ENCODE results near the gene ARMC3.
"Not testable (repeated sequence)": the region's sequence is repeated elsewhere in the genome, so short reads cannot be mapped to it uniquely, and the experiment has no call there.

Gene ARMC3

DNA sequence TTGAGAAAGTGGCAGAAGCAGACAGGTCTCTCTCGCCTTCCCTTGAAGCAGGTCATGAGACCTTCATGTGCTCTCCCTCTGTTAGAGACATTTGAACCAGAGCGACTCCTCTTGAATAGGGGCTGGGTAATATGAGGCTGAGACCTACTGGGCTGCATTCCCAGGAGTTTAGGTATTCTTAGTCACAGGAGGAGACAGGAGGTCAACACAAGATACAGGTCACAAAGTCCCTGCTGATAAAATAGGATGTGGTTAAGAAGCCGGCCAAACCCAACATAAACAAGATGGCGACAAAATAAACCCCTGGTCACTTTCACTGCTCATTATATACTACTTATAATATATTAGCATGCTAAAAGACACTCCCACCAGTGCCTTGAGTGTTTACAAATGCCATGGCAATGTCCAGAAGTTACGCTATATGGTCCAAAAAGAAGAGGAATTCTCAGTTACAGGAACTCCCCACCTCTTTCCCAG, 124.0 kb downstream of the ARMC3 start:
- DNase-seq: no peak

DNA sequence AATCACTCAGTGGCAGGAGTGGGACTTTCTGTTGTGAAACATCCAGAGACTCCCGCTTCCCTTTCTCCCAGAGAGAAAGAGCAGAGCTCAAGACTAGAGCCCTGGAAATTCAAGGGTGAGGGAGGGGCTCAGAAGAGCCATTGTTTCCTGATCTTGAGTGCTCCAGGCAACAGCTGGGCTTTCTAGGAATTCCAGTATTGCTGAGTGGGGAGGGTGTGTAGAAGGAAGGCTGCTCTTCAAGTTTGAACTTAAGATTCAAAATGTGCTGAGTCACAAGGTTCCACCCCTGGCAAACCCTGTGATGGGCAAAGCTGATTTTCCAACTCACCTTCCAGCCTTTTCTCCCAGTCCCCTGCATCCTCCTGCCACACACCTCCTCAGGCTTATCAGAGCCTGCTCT, 125.2 kb downstream of the ARMC3 start:
- DNase-seq: no peak

DNA sequence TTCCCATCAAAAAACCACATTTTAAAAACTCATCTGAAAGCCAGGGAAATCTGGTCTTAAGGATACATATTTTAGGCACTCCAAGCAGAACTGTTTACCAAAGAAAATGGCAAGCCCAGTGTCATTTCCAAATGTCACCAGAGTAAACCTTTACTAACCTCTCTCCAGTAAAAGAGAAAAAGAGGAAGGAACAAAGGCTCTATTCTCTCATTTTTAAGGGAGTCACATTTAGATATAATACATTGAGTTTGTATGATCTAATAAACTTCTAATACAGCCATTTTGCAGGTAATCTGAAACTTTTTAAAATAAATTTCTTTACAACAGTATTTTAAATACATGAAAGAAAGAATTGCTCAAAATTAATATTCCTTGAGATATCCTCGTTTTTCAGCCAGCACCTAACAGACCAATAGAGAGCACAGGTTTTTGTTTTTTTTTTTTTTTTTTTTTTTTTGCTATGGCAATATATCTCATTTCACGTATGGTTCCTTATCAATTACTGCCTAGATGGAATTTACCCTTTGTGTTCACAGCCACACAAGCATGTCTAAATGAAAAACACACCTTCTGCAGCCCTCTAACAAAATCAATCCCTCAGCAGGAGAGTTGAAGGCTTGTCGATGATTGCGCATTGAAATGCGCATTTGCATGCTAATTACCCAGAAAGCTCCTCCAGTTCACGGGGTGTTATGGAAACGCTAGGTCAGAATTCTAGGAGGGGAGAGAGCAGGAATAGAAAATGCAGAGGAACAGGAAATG, 127.8 kb downstream of the ARMC3 start:
- no peak for DNase-seq

- DNase-seq: no peak
Measured at GRCh38 chr10:23056186-23056579, 128.3 kb downstream of the ARMC3 start.

DNA sequence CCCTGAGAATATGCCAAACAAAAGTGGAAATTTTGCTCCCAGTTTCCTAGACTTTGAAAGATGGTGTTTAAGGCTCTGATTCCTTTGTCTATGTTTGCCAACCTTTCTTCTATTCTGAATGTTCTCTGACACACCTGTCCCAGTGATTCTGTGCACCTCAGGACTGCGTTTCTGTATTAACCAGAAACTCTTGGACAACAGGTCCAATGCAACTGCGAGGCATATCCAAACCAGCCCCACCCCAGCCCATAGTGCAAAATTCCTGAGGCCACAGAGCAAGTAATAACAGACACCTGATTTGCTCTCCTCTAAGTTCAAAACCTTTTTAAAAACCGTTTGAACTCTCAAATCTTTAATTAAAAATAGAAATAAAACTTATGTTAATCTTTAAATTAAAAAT, 130.5 kb downstream of the ARMC3 start:
- no peak for DNase-seq

- no peak for DNase-seq
Measured at GRCh38 chr10:23060918-23061317, 133.1 kb downstream of the ARMC3 start.

GRCh38 chr10:23063045-23063972, 135.5 kb downstream of the ARMC3 start:
- no peak for DNase-seq

GRCh38 chr10:23063973-23064812, 136.3 kb downstream of the ARMC3 start:
- no peak for DNase-seq

DNA sequence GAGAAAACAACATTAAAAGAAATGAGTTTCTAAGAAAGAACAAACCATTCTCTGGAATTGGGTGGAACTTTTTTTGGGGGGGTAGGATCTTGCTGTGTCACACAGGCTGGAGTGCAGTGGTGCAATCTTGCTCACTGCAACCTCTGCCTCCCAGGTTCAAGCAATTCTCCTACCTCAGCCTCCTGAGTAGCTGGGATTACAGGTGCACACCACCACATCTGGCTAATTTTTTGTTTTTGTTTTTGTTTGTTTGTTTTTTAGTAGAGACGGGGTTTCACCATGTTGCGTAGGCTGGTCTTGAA, 136.9 kb downstream of the ARMC3 start:
- DNase-seq: not testable (repeated sequence)

GRCh38 chr10:23065181-23065948, 137.5 kb downstream of the ARMC3 start:
- DNase-seq: no peak

DNA sequence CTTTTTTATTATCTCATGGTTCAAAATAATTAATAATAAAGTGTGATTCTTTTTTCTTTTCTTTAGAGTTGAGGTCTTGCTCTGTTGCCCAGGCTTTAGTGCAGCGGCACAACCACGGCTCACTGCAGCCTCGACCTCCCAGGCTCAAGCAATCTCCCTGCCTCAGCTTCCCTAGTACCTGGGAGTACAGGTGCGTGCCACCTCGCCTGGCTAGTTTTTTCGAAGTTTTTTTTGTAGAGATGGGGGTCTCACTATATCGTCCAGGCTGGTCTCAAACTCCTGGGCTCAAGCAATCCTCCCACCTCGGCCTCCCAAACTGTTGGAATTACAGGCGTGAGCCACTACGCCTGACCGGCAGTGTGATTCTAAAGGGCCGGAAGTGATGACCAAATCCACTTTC, 139.5 kb downstream of the ARMC3 start:
- DNase-seq: no peak

DNA sequence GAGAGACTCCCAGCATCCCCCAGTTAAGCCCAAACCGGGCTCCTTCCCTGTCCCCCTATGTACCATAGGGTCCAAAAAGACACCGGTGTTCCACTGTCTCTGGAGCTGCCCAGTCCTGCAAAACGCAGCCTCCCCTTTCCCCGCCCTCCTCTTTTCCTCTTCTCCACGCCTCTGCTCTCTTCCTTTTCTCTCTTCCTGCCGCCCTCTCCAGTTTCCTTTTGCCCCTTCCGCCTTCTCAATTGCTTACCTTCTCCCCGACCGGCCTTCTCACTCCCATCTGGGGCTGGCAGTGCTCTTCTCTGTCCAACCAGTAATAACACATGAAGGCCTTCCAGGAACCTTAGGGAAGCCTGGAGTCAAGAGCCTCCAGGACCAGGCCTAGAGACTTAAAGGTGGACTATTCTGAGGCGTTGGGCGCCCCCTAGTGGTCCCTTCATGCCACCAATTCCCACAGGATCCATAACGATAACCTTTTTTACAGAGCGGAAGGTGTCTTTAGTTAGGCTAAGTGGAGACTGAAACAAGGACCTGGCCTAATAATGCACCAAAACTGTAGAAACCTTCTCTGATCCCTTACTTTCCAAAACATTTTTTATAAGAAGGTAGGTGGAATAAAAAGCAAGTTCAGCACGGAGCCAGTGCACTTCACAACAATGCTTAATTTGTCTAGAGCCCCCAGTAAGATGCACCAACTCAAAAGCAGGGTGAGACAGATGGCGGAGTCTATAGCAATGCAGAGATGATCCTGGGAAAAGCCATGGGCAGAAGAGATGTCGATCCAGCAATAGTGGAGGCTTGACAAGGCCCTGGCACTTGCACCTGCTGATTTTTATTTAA, 140.3 kb downstream of the ARMC3 start:
- peak; percentile 60 for DNase-seq

DNA sequence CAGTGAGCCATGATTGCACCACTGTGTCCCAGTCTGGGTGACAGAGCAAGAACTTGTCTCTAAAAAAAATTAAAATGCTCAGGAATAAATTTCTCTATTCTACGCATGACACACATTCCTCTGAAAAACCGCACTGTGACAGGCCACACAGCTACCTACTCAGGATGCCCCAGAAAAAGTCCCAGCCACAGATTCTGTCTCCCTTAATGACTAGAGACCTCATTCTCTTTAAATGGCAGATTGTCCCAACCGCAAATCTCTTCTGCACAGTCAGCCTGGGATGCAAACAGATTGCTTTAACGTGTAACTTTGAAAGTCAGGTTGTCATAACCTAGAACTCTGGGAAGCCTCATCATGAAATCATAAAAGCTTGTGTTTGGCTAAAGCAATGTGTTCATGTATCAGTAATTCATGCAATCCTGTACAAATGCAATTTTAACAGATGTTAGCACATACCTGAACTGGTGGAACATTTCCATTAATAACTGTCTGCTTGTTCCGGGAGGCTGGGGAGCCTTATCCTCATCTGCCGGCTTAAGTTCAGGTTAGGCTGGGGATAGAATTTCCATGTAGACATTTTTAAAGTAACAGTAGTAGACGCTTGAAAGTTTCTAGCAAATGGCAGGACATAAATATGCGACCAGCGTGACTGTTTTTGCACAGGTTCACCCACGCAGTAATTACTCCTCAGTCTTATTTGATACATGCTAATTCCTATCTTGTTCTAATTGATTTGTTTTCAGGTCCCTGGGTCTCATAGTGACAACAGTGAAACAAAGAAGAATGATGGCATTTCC, 141.4 kb downstream of the ARMC3 start:
- peak; percentile 71 for DNase-seq

- DNase-seq: not testable (repeated sequence)
Measured at GRCh38 chr10:23070092-23070912, 142.4 kb downstream of the ARMC3 start.

DNA sequence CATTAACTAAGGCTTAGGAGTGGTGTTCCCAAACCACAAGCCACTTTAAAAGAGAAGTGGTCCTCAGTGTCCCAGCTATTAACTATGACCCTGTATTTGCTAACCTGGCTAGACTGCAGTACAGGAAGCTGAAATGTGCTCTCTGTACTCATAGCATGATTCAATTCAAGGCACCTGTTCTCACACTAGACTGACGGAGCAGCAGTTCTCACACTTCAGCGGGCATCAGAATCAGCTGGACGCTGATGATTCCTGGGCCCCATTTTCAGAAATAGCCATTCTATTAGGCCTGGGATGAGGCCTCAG, 143.0 kb downstream of the ARMC3 start:
- no peak for DNase-seq

DNA sequence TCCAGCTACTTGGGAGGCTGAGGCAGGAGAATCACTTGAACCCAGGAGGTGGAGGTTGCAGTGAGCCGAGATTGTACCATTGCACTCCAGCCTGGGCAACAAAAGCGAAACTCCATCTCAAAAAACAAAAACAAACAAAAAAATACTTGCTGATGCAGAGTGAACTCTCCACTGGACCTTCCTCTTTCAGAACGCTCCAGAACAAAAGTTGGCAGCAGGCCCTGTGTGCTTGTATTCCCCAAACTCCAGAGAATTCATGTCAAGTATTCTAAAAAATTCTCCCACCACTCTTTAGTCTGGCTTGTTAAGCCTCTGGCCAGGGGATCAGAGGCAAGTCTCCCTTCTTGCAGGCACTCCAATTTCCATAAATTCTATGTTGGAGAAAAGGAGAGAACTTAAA, 144.7 kb downstream of the ARMC3 start:
- not testable (repeated sequence) for DNase-seq

GRCh38 chr10:23073527-23073926, 145.7 kb downstream of the ARMC3 start:
- DNase-seq: no peak

GRCh38 chr10:23075672-23076071, 147.8 kb downstream of the ARMC3 start:
- peak; percentile 43 for DNase-seq

GRCh38 chr10:23078114-23078513, 150.3 kb downstream of the ARMC3 start:
- DNase-seq: no peak

DNA sequence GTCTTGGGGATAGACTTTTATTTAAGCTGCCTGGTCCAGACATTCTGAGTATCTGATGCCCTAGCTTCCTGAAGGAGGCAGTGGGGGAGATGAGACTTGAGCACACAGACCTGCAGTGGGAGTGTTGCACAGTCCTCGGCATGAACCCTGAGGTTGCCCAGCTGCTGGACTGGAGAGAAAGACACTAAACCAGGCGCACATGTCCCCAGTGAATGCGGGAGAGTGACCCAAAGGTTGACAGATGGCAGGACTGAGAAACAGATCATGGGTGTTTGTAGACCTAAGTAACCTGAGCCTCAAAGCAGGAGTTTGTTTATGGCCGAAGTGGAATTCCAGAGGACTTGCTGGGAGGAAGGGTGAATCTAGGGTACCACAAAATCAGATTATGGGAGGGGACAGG, 151.8 kb downstream of the ARMC3 start:
- DNase-seq: no peak

Data from activated CD4-positive, alpha-beta T cell treated with anti-CD3 and anti-CD28 coated beads, Interleukin-2, amount 50 U/mL, for 16 hours (primary cell).